Measurements from ENCODE around the gene KRT8.

Gene KRT8

DNA sequence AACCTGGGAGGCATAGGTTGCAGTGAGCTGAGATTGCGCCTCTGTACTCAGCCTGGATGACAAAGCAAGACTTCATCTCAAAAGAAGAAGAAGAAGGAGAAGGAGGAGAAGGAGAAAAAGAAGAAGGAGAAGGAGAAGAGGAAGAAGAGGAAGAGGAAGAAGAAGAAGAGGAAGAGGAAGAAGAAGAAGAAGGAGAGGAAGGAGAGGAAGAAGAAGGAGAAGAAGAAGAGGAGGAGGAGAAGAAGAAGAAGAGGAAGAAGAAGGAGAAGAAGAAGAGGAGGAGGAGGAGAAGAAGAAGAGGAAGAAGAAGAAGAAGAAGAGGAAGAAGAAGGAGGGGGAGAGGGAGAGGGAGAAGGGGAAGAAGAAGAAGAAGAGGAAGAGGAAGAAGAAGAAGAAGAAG lies 12.9 kb upstream of the KRT8 start:
- TF ChIP-seq GATA2 (IDR thresholded peaks at IDR 0.05; ENCODE audit: low read depth, low read length) (no peak), GATA3 (IDR thresholded peaks at IDR 0.05; ENCODE audit: low read depth, low read length) (no peak)

DNA sequence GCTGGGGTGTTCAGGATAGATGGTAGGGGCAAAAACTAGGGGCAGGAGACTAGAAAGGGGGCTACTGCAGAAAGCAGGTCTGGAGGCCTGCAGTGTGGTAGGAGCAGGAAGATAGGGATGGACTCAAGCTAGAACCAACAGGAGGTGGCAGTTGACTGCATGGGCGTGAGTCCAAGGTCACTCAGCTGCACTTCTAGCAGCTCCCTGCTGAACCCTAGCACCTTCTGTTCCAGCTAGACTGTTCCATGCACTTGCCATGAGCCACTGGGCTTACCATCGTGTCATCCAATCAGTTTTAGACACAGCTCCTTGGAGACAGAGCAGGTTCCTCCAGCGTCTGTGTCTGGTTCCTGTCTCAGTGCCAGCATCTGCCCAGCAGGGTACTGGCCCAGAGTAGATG lies 11.3 kb upstream of the KRT8 start:
- TF ChIP-seq GATA2 (IDR thresholded peaks at IDR 0.05; ENCODE audit: low read depth, low read length): no peak
- TF ChIP-seq GATA3 (IDR thresholded peaks at IDR 0.05; ENCODE audit: low read depth, low read length): no peak

DNA sequence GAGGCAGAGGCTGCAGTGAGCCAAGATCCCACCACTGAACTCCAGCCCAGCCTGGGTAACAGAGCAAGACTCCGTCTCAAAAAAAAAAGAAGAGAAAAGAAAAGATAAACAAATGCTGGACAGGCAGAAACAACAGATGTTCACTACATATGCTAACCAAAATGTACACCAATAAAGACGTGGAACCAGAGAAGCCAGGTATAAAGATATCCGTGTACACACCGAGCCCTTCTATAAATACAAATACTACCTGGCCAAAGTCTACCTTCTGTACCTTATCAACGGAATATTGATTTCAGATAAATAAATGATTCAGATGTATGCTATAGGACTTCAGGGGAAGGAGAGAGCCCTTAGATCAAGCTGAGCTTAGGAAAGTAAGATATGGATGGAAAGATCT lies 10.8 kb upstream of the KRT8 start:
- TF ChIP-seq GATA3 (IDR thresholded peaks at IDR 0.05; ENCODE audit: low read depth, low read length): no peak
- no peak for TF ChIP-seq GATA2 (IDR thresholded peaks at IDR 0.05; ENCODE audit: low read depth, low read length)

DNA sequence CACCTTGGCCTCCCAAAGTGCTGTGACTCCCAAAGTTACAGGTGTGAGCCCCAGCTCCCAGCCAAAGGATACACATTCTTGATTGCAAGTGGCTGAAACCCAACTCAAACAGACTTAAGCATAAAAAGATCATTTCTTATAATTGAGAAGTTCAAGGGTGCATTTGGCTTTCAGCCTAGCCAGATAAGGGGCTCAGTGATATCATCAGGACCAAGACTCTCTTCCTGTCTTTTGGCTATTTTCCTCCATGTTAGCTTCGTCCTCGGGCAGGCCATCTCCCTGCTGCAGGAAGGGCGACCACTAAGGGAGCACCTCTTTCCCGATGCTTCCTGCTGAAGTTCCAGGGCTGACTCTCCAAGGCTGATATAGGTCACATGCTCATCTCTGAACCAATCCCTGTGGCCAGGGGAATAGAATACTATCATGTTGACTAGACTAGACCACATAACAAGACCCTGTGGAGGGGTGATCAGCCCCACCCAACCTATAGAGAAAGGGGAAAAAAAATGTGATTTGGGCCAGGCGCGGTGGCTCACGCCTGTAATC lies 9.8 kb upstream of the KRT8 start:
- TF ChIP-seq GATA3 (IDR thresholded peaks at IDR 0.05; ENCODE audit: low read depth, low read length) (no peak), GATA2 (IDR thresholded peaks at IDR 0.05; ENCODE audit: low read depth, low read length) (no peak)

DNA sequence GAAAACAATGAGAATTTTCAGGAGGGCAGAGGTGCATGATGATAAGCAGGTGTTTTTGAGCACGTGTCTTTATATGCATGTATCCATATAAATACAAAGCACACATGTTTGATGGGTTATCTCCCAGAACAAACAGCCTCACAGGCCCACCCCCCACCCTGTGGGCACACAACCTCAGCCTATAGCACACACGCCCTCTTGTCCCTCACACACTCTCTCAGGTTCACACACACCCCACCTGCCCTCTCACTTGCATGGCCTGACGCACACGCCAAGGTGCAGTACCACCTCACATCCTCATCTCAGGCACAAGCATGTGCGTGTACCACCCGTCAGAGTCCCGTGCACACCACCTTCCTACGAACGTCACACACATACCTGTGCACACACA lies 8.6 kb upstream of the KRT8 start:
- no peak for TF ChIP-seq GATA2 (IDR thresholded peaks at IDR 0.05; ENCODE audit: low read depth, low read length)
- no peak for TF ChIP-seq GATA3 (IDR thresholded peaks at IDR 0.05; ENCODE audit: low read depth, low read length)

DNA sequence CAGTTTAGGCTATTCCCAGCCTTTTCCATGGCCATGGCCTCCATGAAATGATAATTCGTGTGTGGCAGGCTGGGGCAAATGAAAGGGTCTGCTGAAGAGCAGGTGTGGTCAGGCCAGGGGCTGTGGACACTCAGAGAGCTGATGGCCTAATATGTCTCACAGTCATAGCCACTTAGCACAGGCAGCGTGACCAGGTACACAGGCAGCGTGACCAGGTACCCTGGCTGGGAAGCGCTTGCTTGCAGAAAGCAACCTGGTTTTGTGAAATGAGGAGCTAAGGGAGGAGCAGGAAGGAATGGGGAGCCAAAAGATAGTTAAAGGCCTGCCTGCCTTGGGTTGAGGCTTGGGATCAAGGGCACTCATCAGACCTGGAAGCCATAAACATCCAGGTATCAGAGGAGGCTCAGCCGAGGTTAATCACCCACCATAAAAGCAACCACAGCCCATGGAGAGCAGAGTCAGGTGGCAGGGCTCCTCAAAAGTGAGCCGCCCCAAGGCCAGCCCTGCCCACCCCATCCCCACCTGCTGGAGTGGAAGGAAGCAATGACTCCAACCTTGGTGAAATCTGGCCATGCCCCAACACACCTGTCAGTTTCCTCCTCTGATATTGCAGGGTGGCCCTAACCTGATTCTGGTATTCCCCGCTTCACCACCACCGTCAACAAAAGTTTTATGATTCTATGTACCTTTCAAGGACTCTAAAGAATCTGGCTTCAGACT lies 8.0 kb upstream of the KRT8 start:
- TF ChIP-seq GATA3 (IDR thresholded peaks at IDR 0.05; ENCODE audit: low read depth, low read length): no peak
- TF ChIP-seq GATA2 (IDR thresholded peaks at IDR 0.05; ENCODE audit: low read depth, low read length): no peak

DNA sequence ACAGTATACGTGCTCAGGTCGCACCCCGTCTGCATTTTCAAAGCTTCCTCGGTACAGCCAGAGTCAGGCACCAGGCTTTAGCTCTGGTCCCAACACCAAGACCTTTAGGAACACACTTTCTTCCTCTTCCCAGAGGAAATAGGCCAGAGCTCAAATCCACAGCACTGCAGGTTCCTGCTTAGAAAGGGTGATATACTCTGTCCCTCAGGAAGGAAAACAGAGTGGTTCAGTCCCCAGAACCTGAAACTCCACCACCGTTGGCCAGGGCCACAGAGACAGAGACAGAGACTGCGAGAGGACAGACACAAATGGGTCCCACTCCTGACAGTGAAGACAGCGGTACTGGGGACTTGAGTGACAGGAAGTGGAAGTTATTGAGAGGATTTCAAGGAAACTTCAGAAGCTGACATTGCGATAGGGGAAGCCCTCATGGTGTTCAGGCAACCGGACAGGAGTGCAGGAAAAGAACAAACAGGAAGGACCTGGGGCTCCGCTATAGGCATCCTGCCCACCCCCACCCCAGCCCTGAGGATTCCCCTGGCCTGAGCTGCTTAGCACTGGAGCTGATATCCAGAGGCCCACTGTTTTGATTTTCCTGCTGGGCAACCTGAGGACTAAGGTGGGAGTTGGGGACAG lies 5.5 kb upstream of the KRT8 start:
- TF ChIP-seq GATA3 (IDR thresholded peaks at IDR 0.05; ENCODE audit: low read depth, low read length) (no peak), GATA2 (IDR thresholded peaks at IDR 0.05; ENCODE audit: low read depth, low read length) (no peak)

DNA sequence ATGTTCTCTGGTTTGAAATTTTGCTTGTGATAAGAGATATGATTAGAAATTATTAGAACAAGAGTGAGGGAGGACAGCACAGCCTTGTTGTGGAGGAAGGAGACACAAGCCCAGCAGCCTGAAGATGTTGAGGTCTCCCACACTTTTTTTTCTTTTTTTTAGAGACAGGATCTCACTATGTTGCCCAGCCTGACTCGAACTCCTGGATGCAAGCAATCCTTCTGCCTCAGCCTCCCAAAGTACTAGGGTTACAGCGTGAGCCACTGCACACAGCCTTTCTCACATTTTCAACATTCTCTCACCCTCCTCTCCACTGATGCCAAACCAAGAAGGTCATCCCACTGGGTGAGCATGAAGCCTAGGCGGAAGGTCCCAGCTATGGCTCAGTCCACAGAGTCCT lies 4.9 kb upstream of the KRT8 start:
- TF ChIP-seq GATA2 (IDR thresholded peaks at IDR 0.05; ENCODE audit: low read depth, low read length): no peak
- no peak for TF ChIP-seq GATA3 (IDR thresholded peaks at IDR 0.05; ENCODE audit: low read depth, low read length)

DNA sequence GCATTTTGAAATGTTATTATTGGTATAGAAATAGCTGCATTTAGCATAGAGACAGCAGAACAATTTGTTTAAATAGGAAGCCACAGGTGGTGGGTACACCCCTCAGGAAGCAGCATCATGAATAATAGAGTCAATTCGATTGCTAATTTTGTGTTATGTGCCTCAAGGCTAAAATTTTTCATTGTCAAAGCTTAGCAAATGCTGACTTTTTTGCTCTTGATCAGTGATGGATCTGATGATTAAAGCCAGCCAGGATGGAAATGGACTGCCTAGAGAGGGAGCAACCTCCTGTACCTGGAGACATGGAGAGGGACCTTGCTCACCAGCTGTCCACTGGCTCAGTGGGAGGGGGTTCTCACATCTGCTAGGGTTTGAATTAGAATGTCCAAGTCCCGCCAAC lies 4.5 kb upstream of the KRT8 start:
- no peak for TF ChIP-seq GATA2 (IDR thresholded peaks at IDR 0.05; ENCODE audit: low read depth, low read length)
- no peak for TF ChIP-seq GATA3 (IDR thresholded peaks at IDR 0.05; ENCODE audit: low read depth, low read length)

DNA sequence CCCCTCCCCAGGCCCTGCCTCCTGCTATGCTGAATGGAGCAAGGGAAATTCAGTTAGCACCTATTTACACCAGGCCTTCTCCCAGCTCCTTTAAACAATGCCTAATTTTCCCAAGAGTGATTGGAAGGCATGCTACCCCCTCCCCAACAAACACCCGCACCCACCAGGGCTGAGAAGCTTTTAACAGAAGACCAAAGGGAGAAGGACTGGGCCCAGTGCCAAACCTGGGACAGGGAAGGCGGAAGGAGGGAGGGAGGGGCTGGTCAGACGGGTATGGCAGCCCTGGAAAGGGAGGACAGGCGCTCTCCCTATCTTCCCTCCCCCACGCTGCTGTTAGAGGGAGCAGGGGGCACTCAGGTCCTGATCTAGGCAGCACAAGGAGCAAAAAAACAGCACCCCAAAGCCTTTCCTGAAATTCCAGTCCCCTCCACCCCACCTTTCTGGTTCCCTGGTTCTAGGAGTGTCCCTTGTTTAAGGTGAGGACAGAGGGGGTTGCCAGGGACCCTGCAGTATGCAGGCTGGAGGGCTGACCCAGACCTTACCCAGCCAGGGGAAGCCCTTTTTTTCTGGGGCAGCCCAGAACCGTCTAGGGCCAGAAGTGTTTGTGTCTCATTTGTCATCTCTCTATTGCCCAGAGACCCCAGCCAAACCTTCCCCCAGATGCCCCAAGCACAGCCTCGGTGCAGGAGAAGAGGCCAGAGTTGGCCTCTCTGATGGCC lies 2.4 kb upstream of the KRT8 start:
- TF ChIP-seq GATA3 (IDR thresholded peaks at IDR 0.05; ENCODE audit: low read depth, low read length): no peak
- TF ChIP-seq GATA2 (IDR thresholded peaks at IDR 0.05; ENCODE audit: low read depth, low read length): no peak

DNA sequence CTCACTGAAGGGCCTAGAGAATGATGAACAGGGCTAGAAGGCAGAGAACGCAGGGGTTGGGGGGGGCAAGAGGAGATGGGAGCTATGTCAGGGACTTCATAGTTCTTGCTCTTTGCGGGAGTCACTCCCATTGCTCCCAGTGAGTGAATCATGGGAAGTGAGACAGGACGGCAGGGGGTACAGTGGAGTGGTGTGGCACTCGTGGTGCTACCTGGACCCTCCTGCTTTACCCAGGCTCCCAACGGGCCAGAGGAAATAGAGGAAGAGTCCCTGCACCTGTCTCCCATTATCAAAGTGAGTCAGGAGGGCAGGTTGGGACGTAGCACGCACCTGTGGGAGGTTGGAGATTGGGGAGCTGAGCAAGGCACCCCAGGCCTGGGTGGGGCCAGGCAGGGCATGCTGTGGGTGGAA lies 1.3 kb upstream of the KRT8 start:
- TF ChIP-seq GATA2 (IDR thresholded peaks at IDR 0.05; ENCODE audit: low read depth, low read length) (no peak), GATA3 (IDR thresholded peaks at IDR 0.05; ENCODE audit: low read depth, low read length) (no peak)

DNA sequence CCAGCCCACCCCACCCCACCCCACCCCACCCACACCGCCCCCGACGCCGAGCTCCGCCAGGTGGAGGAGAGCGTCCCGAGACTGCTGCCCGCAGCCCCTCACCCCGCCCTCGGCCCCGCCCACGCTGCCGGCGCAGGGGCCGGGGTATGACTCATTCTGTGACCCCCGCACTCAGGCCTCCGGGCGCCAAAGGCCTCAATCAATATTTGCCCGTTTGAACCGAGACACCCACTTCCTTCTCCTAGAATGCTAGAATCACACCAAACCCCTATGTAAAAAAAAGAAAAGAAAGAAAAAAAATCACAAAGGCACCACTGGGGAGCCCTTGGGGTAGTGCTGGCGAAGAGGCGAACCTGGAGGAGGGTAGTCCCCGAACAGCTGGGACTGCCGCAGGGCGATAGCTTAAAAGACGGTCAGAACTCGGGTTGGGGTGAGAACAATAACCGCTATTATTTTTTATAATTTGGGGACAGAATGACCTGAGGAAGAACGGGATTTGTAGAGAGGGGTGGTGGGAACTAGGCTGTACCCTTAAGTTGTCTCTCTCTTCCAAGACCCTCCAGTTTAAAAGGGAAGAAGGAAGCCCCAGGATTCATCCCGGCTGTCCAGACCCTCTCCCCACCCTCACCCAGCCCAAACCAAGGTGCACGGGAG lies 894 bp downstream of the KRT8 start:
- TF ChIP-seq GATA2 (IDR thresholded peaks at IDR 0.05; ENCODE audit: low read depth, low read length) (no peak), GATA3 (IDR thresholded peaks at IDR 0.05; ENCODE audit: low read depth, low read length) (no peak)

DNA sequence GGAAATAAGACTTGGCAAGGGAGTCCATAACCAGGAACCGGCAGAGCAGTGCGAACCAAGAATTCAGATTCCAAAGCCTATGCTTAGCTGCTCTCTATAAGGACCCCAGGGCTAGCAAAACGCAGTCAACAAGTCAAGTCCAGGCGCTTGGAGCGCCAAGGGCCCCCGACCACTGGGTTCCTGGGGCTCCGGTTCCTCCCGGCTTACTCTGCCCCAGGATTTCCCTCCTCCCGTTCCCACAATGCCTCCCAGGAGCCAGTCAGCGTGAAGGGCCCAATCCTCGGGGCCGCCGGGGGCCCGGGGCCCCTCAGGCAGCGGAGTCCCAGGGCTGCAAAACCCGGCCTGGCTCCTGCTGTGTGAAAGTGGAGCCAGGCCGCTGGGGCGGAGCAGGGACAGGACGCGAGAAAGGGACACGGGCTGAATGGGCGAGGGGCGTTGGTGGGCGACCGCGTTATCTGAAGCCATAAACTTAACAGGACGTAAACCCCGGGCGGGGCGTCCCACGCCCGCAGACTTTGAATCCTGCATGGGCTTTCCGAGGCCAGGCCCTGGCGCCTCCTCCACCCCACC lies 1.5 kb downstream of the KRT8 start:
- TF ChIP-seq GATA3 (IDR thresholded peaks at IDR 0.05; ENCODE audit: low read depth, low read length) (no peak), GATA2 (IDR thresholded peaks at IDR 0.05; ENCODE audit: low read depth, low read length) (no peak)
